Measurements from ENCODE around the gene FMO1. TPM values are rescaled to one million over a fixed set of nuclear protein-coding genes. Genes with fewer than 3 reads are reported as not detected.
A peak's percentile ranks its signal among the peaks of the same experiment; 100 is the strongest.
"Not testable (repeated sequence)": the region's sequence is repeated elsewhere in the genome, so short reads cannot be mapped to it uniquely, and the experiment has no call there.

FMO1 gene
- total RNA-seq, 1 donor from 2014 or later: not detected

GRCh38 chr1:171220081-171220420, 28.2 kb upstream of the FMO1 start:
- H3K27me3 ChIP-seq (ENCODE audit: control insufficient read depth, insufficient read depth, low read length): no peaks in the 10 kb centered on the region
- TF ChIP-seq CTCF (IDR thresholded peaks at IDR 0.05; ENCODE audit: insufficient read depth, low read length, severe bottlenecking): no peak
- peak; percentile 46 for DNase-seq (ENCODE audit: low read depth)
- no peaks in the 10 kb centered on the region for H3K36me3 ChIP-seq (ENCODE audit: control insufficient read depth, insufficient read depth, low read length)
- no peak overlapping the region for H3K4me3 ChIP-seq (ENCODE audit: low read depth, low read length)
- FAIRE-seq: no peak

- H3K4me3 ChIP-seq (ENCODE audit: low read depth, low read length): no peak overlapping the region
- H3K27me3 ChIP-seq (ENCODE audit: control insufficient read depth, insufficient read depth, low read length): no peaks in the 10 kb centered on the region
- no peak for DNase-seq (ENCODE audit: low read depth)
Measured at GRCh38 chr1:171220581-171221054, 27.7 kb upstream of the FMO1 start.

GRCh38 chr1:171221665-171222591, 26.4 kb upstream of the FMO1 start:
- H3K4me3 ChIP-seq (ENCODE audit: low read depth, low read length): no peak overlapping the region
- TF ChIP-seq CTCF (IDR thresholded peaks at IDR 0.05; ENCODE audit: insufficient read depth, low read length, severe bottlenecking): no peak
- no peaks in the 10 kb centered on the region for H3K36me3 ChIP-seq (ENCODE audit: control insufficient read depth, insufficient read depth, low read length)
- DNase-seq (ENCODE audit: low read depth) (peak; percentile 64), FAIRE-seq (no peak)
- no peaks in the 10 kb centered on the region for H3K27me3 ChIP-seq (ENCODE audit: control insufficient read depth, insufficient read depth, low read length)

More at GRCh38 chr1:171220581-171221054, 27.7 kb upstream of the FMO1 start:
- no peaks in the 10 kb centered on the region for H3K36me3 ChIP-seq (ENCODE audit: control insufficient read depth, insufficient read depth, low read length)
- no peak for FAIRE-seq
- no peak for TF ChIP-seq CTCF (IDR thresholded peaks at IDR 0.05; ENCODE audit: insufficient read depth, low read length, severe bottlenecking)

- Histone ChIP-seq H3K27me3 (ENCODE audit: control insufficient read depth, insufficient read depth, low read length) (no peaks in the 10 kb centered on the region), H3K4me3 (ENCODE audit: low read depth, low read length) (no peak overlapping the region), H3K36me3 (ENCODE audit: control insufficient read depth, insufficient read depth, low read length) (no peaks in the 10 kb centered on the region)
- TF ChIP-seq CTCF (IDR thresholded peaks at IDR 0.05; ENCODE audit: insufficient read depth, low read length, severe bottlenecking): no peak
- no peak for DNase-seq (ENCODE audit: low read depth)
- no peak for FAIRE-seq
Measured at GRCh38 chr1:171222936-171223335, 25.4 kb upstream of the FMO1 start.

GRCh38 chr1:171224257-171224656, 24.0 kb upstream of the FMO1 start:
- not testable (repeated sequence) for H3K27me3 ChIP-seq (ENCODE audit: control insufficient read depth, insufficient read depth, low read length); FAIRE-seq; H3K4me3 ChIP-seq (ENCODE audit: low read depth, low read length); H3K36me3 ChIP-seq (ENCODE audit: control insufficient read depth, insufficient read depth, low read length)
- DNase-seq (ENCODE audit: low read depth): peak; percentile 80

- DNase-seq (ENCODE audit: low read depth): peak; percentile 70
- TF ChIP-seq CTCF (IDR thresholded peaks at IDR 0.05; ENCODE audit: insufficient read depth, low read length, severe bottlenecking): peak; percentile 73
- FAIRE-seq: no peak
- H3K27me3 ChIP-seq (ENCODE audit: control insufficient read depth, insufficient read depth, low read length): no peaks in the 10 kb centered on the region
- no peaks in the 10 kb centered on the region for H3K36me3 ChIP-seq (ENCODE audit: control insufficient read depth, insufficient read depth, low read length)
- no peak overlapping the region for H3K4me3 ChIP-seq (ENCODE audit: low read depth, low read length)
Measured at GRCh38 chr1:171226747-171227370, 21.4 kb upstream of the FMO1 start.

Measured in bronchial epithelial cell (primary cell).